GM23338 (cell line): ENCODE data around the gene KRT7.

Experiments used
- CTCF ChIP-seq, 2 experiments: fragments of 200-600 bp in 1 of 2; sonication (generic) in 1 of 2; conservative IDR thresholded peaks; 2 replicates each; pipeline versions ENCODE4 v1.5.1 to v1.6.1; 2016 to 2017; ENCODE audit warnings: antibody characterized with exemption in 2 of 2, low read depth in 2 of 2, mild to moderate bottlenecking in 2 of 2, moderate library complexity in 1 of 2
- EZH2 ChIP-seq: fragments of 200-600 bp; sonication (generic); IDR thresholded peaks from one replicate; pipeline ENCODE4 v1.8.0; 2017; ENCODE audit warnings: antibody characterized with exemption, mild to moderate bottlenecking, low read depth; ENCODE audit not compliant: unreplicated experiment
- EZH2phosphoT487 ChIP-seq: fragments of 200-600 bp; sonication (generic); IDR thresholded peaks from one replicate; pipeline ENCODE4 v1.8.1; 2018; ENCODE audit warnings: antibody characterized with exemption; ENCODE audit not compliant: unreplicated experiment
- JUNB ChIP-seq: IDR thresholded peaks from one replicate; pipeline ENCODE4 v1.6.1; 2016; ENCODE audit warnings: antibody characterized with exemption; ENCODE audit not compliant: unreplicated experiment

DNA sequence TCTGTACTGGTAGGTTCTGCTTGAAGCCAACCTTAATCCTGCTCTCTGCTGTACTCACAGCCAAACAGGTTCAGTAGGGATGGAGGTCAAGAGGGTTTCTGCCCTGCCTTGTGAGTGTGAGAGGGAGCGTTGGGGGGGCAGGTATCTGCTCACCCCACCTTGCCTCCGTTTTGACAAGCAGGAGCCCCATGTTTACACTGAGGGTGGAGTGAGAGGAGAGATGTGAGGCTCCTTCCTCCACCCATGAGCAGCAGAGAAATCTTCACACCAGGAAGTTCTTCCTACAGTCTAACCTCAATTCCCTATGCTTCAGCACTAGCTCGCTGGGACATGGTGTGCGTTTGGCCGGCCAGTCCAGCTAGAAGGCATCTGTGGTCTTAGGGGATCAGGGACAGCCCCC, 45.4 kb upstream of the KRT7 start:
- TF ChIP-seq CTCF (conservative IDR thresholded peaks at IDR 0.05; ENCODE audit: low read depth in 2 of 2): no peak
- TF ChIP-seq JUNB: no peak
- TF ChIP-seq EZH2: no peak
- no peak for TF ChIP-seq EZH2phosphoT487
